Upper lobe of right lung (tissue), 1 donor: ENCODE results near the gene ERG. TPM values are rescaled to one million over a fixed set of nuclear protein-coding genes. Genes with fewer than 3 reads are reported as not detected.

Source experiments
- ATAC-seq: fragments of 200-7000 bp; cut with Tn5 transposase; one replicate; pipeline ENCODE4 v1.9.1; 2020; ENCODE audit warnings: mild to moderate bottlenecking, moderate library complexity
- DNase-seq: peaks from one replicate; pipeline ENCODE4 v3.0.0-alpha.2; 2020
- H3K27ac ChIP-seq: fragments of 200-600 bp; one replicate; pipeline ENCODE4 v1.8.0; 2022
- H3K27me3 ChIP-seq: fragments of 200-600 bp; one replicate; pipeline ENCODE4 v1.8.0; 2022; ENCODE audit warnings: mild to moderate bottlenecking
- H3K36me3 ChIP-seq: fragments of 200-600 bp; one replicate; pipeline ENCODE4 v1.8.0; 2022
- H3K4me1 ChIP-seq: fragments of 200-600 bp; one replicate; pipeline ENCODE4 v1.8.0; 2022
- H3K4me3 ChIP-seq: fragments of 200-600 bp; one replicate; pipeline ENCODE4 v1.8.0; 2022; ENCODE audit warnings: mild to moderate bottlenecking
- H3K9me3 ChIP-seq: fragments of 200-600 bp; one replicate; pipeline ENCODE4 v1.8.0; 2022
- intact Hi-C: fragments of 100-400 bp; cut with DNase I; formaldehyde crosslinking; loops from one replicate; pipeline ENCODE4 v1.11.0; 2022
- total RNA-seq: library from RNA; stranded (reverse); fragmentation: NEBNext Ultra II Directional; extraction: Animal tissue kit (Norgen Biotek cat#: 25700); gene quantifications from one replicate; pipeline ENCODE4 v1.2.1, GENCODE V29; 2021
- TF ChIP-seq, protein P1 (sequence below): fragments of 200-600 bp; IDR thresholded peaks from one replicate; pipeline ENCODE4 v1.8.0; 2022; ENCODE audit warnings: antibody characterized with exemption
- donor health status: DM: no; HTN: yes; CAD: no; lungs with severe emphysema.

ERG gene
- total RNA-seq, 1 donor from 2014 or later = 36.7 TPM

DNA sequence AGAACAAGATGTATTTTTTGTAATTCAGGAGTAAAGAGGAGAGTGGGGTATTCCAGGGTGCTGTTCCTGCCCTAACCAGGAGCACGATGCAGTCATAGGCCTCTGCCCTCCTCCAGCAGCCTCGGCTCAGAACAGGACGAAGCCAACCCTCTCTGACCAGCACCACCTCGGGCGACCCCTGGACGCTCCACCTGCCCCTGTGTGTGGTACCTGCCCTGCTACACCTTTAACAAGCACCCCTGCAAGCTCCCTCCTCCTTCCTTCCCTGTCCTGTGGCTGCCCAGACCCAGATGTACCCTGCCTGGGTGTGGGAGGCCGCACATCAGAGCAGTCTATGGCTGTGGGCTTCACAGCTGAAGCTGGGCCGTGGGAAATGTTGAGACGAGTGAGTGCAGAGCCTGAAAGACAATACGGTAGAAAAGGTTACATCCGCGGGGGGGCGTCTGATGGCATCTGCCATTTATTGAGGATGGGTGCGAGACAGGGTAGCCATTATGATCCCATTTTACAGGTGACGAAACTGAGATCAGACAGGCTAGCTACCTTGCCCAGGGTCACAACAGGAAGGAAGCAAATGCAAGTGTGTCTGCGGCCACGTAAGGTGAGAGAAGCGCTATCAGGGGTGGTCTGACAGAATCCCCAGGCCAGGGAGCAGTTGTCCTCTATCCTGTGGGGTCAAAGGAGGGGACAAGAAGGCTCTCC is 4.6 kb downstream of the ERG start:
- no peaks in the 10 kb centered on the region for H3K9me3 ChIP-seq
- intact Hi-C loops = no loop called here
- no peaks in the 10 kb centered on the region for H3K36me3 ChIP-seq
- H3K27me3 ChIP-seq = no peaks in the 10 kb centered on the region
- TF ChIP-seq, protein P1, sequence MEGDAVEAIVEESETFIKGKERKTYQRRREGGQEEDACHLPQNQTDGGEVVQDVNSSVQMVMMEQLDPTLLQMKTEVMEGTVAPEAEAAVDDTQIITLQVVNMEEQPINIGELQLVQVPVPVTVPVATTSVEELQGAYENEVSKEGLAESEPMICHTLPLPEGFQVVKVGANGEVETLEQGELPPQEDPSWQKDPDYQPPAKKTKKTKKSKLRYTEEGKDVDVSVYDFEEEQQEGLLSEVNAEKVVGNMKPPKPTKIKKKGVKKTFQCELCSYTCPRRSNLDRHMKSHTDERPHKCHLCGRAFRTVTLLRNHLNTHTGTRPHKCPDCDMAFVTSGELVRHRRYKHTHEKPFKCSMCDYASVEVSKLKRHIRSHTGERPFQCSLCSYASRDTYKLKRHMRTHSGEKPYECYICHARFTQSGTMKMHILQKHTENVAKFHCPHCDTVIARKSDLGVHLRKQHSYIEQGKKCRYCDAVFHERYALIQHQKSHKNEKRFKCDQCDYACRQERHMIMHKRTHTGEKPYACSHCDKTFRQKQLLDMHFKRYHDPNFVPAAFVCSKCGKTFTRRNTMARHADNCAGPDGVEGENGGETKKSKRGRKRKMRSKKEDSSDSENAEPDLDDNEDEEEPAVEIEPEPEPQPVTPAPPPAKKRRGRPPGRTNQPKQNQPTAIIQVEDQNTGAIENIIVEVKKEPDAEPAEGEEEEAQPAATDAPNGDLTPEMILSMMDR = no peak
- peak overlapping the region; percentile 85 for H3K27ac ChIP-seq
- peak; percentile 42 for ATAC-seq
- peak overlapping the region; percentile 52 for H3K4me3 ChIP-seq
- H3K4me1 ChIP-seq = no peaks in the 10 kb centered on the region
- DNase-seq = no peak

DNA sequence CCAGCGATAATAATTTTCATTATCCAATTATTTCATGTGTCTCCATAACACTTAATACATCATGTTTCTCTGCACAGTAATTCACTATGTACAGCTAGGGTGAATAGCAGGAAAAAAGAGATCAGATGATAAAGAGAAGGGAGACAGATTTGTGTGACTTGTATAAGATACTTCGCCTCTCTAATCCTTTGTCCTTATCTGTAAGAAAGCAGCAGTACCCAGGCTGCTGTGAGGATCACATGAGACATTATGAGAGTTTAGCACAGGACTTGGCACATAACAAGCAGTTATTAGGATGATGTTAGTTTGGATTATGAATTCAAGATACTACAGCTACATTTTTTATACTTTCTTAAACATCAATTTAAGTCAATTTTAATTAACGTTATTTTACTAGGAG is 6.3 kb downstream of the ERG start:
- DNase-seq (no peak), ATAC-seq (no peak)
- H3K27ac ChIP-seq = no peak overlapping the region
- H3K4me1 ChIP-seq = peaks cover 5% of the 10 kb centered on the region
- H3K9me3 ChIP-seq = no peaks in the 10 kb centered on the region
- no peaks in the 10 kb centered on the region for H3K36me3 ChIP-seq
- H3K27me3 ChIP-seq = no peaks in the 10 kb centered on the region
- no peak overlapping the region for H3K4me3 ChIP-seq
- TF ChIP-seq, protein P1 = no peak
- intact Hi-C loops = no loop called here

DNA sequence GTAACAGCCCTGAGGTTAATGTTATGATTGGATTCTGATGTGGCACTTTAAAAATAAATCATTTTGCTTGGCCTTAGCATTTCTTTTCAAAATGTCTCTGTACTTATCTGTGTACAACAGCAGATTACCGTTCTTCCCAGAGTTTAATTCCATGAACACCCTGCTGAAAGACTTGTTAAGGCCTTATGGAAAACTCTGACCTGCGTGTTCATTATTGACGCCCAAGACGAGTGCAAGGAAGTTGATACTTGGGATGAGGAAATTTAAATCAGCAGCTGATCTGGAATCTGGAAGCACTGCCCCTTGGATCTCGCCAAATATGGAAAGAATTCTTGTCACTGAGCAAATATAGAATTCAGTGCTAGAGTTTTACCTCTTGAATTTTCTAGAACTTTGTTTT is 6.7 kb downstream of the ERG start:
- intact Hi-C loops = no loop called here
- H3K9me3 ChIP-seq = no peaks in the 10 kb centered on the region
- no peak overlapping the region for H3K4me3 ChIP-seq
- ATAC-seq = no peak
- TF ChIP-seq, protein P1 = no peak
- DNase-seq = no peak
- H3K4me1 ChIP-seq = peaks cover 9% of the 10 kb centered on the region
- H3K36me3 ChIP-seq = no peaks in the 10 kb centered on the region
- H3K27ac ChIP-seq = no peak overlapping the region
- no peaks in the 10 kb centered on the region for H3K27me3 ChIP-seq

DNA sequence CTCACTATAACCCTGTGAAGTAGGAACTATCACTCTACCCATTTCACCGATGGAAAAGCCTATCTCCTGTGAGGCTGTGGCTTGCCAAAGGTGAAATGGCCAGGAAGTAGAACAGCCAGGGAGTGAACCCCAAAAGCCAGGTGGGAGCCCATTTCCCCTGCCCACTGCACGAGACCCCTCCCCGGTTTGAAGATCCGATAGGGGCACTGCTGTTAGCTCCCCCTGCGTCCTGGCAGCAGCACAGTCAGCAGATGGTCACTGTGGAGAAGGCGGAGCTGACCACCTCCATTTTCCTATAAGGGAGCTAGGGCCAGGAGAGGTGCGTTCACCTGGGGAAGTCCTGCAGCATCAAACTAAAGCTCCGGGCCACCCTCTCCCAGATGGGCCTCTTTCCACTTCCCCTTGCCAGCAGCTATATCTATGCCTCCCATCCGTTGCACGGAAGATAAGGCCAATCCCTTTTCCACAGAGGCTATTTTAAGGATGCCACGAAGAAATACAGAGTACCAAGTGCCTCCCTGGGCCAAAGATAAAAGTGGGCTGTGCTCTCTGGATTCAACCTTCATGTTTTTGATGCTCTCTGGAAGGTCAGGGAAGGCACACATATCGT is 7.8 kb downstream of the ERG start:
- Histone ChIP-seq H3K27me3 (no peaks in the 10 kb centered on the region), H3K4me1 (peaks cover 9% of the 10 kb centered on the region), H3K4me3 (no peak overlapping the region), H3K9me3 (no peaks in the 10 kb centered on the region), H3K27ac (no peak overlapping the region), H3K36me3 (no peaks in the 10 kb centered on the region)
- intact Hi-C loops = no loop called here
- DNase-seq = no peak
- TF ChIP-seq, protein P1 = no peak
- no peak for ATAC-seq

DNA sequence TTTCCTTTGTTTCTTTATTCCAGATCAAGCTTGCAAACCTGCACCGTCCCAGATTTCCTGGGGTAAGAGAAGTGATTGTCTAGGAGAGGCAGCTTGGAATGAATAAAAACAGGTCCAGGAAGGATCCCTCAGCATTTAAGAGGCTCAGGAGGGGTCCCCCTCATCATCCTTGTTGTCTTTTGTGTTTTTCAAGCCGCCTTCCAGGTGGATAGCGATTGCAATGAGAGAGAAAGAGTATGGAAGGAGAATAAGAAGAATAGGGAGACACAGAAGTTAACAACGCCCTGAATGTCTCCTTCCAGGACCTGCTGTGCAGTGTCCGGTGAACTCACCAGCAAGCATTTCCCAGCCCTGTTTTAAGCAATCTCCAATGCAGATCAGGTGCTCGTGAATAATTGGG is 8.5 kb downstream of the ERG start:
- ATAC-seq (no peak), DNase-seq (no peak)
- intact Hi-C loops = no loop called here
- Histone ChIP-seq H3K4me3 (no peak overlapping the region), H3K4me1 (peaks cover 9% of the 10 kb centered on the region), H3K27me3 (no peaks in the 10 kb centered on the region), H3K9me3 (no peaks in the 10 kb centered on the region), H3K27ac (no peak overlapping the region), H3K36me3 (no peaks in the 10 kb centered on the region)
- TF ChIP-seq, protein P1 = no peak
